NCI-H1417 treated with DMSO at 0.1 percent for 48 hours (cell line): ENCODE data around the gene AREL1.

Experiments used
- DNase-seq: peaks from one replicate; lab custom pipeline; 2025; lab: John Stamatoyannopoulos, UW

Gene AREL1

GRCh38 chr14:74635847-74636246 is 77.0 kb downstream of the AREL1 start:
- no peak for DNase-seq

- no peak for DNase-seq
Observed at GRCh38 chr14:74634964-74635363, 77.9 kb downstream of the AREL1 start.

- no peak for DNase-seq
Observed at GRCh38 chr14:74634481-74634880, 78.4 kb downstream of the AREL1 start.

GRCh38 chr14:74630881-74631690 is 81.8 kb downstream of the AREL1 start:
- DNase-seq = no peak

- no peak for DNase-seq
Observed at GRCh38 chr14:74628418-74628817, 84.5 kb downstream of the AREL1 start.

GRCh38 chr14:74627076-74627475 is 85.8 kb downstream of the AREL1 start:
- DNase-seq = no peak

GRCh38 chr14:74622257-74622656 is 90.6 kb downstream of the AREL1 start:
- DNase-seq = no peak

- DNase-seq = no peak
Observed at GRCh38 chr14:74621556-74621955, 91.3 kb downstream of the AREL1 start.

GRCh38 chr14:74620923-74621322 is 92.0 kb downstream of the AREL1 start:
- no peak for DNase-seq

GRCh38 chr14:74620497-74620921 is 92.4 kb downstream of the AREL1 start:
- no peak for DNase-seq

- DNase-seq = no peak
Observed at GRCh38 chr14:74619672-74620131, 93.2 kb downstream of the AREL1 start.

- no peak for DNase-seq
Observed at GRCh38 chr14:74618078-74618952, 94.6 kb downstream of the AREL1 start.

GRCh38 chr14:74616996-74617700 is 95.7 kb downstream of the AREL1 start:
- DNase-seq = no peak

GRCh38 chr14:74616507-74616906 is 96.4 kb downstream of the AREL1 start:
- no peak for DNase-seq

GRCh38 chr14:74615735-74616134 is 97.1 kb downstream of the AREL1 start:
- no peak for DNase-seq

- DNase-seq = no peak
Observed at GRCh38 chr14:74614508-74615495, 98.1 kb downstream of the AREL1 start.

GRCh38 chr14:74613211-74613914 is 99.5 kb downstream of the AREL1 start:
- DNase-seq = no peak

- no peak for DNase-seq
Observed at GRCh38 chr14:74612350-74613021, 100.4 kb downstream of the AREL1 start.

- no peak for DNase-seq
Observed at GRCh38 chr14:74611650-74612349, 101.1 kb downstream of the AREL1 start, which contains the start of gene LTBP2. LTBP2 (minus strand) TSS chr14:74612237; CDS start chr14:74611944, 293 bp downstream.
